ENCODE results near the gene TBX3. TPM values are rescaled to one million over a fixed set of nuclear protein-coding genes. Genes with fewer than 3 reads are reported as not detected.

Gene TBX3
- polyA plus RNA-seq, 2 of the 4 experiments (the other 2 are of a cell fraction) = 22.8 to 28.0 TPM

GRCh38 chr12:114678028-114678427 lies 5.9 kb downstream of the TBX3 start:
- no peak overlapping the region for H3K27ac ChIP-seq
- CTCF ChIA-PET = no interaction called here
- FAIRE-seq (no peak), ATAC-seq (no peak), DNase-seq (ENCODE audit: low read depth in 1 of 2, low spot score in 1 of 2) (no peak)
- WGBS (ENCODE audit: missing lambda C conversion rate) = 90% methylated on average over 2 of the region's 2 CpGs
- POLR2A ChIA-PET = no interaction called here
- TF ChIP-seq ZC3H11A (IDR thresholded peaks at IDR 0.05) (no peak), POLR2AphosphoS2 (conservative IDR thresholded peaks at IDR 0.05; ENCODE audit: low read length) (no peak), TP53 (CRISPR knock-in tag; IDR thresholded peaks at IDR 0.05) (no peak), SMC3 (IDR thresholded peaks at IDR 0.05) (no peak), HOXA7 (CRISPR knock-in tag; IDR thresholded peaks at IDR 0.05) (no peak), MAFK (IDR thresholded peaks at IDR 0.05; ENCODE audit: partially characterized antibody) (no peak), SREBF2 (IDR thresholded peaks at IDR 0.05) (no peak), REST (IDR thresholded peaks at IDR 0.05) (no peak), POLR2A (IDR thresholded peaks at IDR 0.05; ENCODE audit: low read length) (no peak), CHD4 (IDR thresholded peaks at IDR 0.05; ENCODE audit: borderline replicate concordance) (no peak), CEBPB (IDR thresholded peaks at IDR 0.05) (no peak), ATOH8 (CRISPR knock-in tag; IDR thresholded peaks at IDR 0.05; ENCODE audit: low read depth) (no peak), FOSB (CRISPR knock-in tag; IDR thresholded peaks at IDR 0.05) (no peak), JUN (IDR thresholded peaks at IDR 0.05) (no peak), NR3C1 (IDR thresholded peaks at IDR 0.05) (no peak), MYC (IDR thresholded peaks at IDR 0.05; ENCODE audit: borderline replicate concordance, low read length) (no peak), EP300 (IDR thresholded peaks at IDR 0.05) (no peak), BHLHE40 (IDR thresholded peaks at IDR 0.05; ENCODE audit: low read depth, low read length) (no peak)
- no peaks in the 10 kb centered on the region for H3K9me3 ChIP-seq
- H3K4me1 ChIP-seq = peaks cover 13% of the 10 kb centered on the region; the same call in 2 of the 3 replicates
- no peak overlapping the region for H3K4me2 ChIP-seq
- H3K4me3 ChIP-seq = no peak overlapping the region

GRCh38 chr12:114676142-114676741 lies 7.7 kb downstream of the TBX3 start:
- Histone ChIP-seq H3K4me1 (peaks cover 5% of the 10 kb centered on the region; the same call in 2 of the 3 replicates), H3K4me2 (no peak overlapping the region), H3K27ac (no peak overlapping the region), H3K9me3 (no peaks in the 10 kb centered on the region), H3K4me3 (no peak overlapping the region)
- ChIA-PET CTCF (interaction anchor here (0.6 to 2.0 kb wide), 9 partner anchors 8 to 1241 kb away, joined by 3 to 10 read pairs (median 4); partner anchors contain the start of gene TBX3), POLR2A (interaction anchor here (1.9 kb wide), 1 partner anchor 8 kb away, joined by 11 read pairs; the partner anchor contains the start of gene TBX3)
- 89% methylated on average over 6 of the region's 6 CpGs for WGBS (ENCODE audit: missing lambda C conversion rate)
- no peak for TF ChIP-seq ZNF302 (CRISPR knock-in tag; IDR thresholded peaks at IDR 0.05)
- TF ChIP-seq FOXS1 (CRISPR knock-in tag; IDR thresholded peaks at IDR 0.05) = no peak
- no peak for TF ChIP-seq ZC3H11A (IDR thresholded peaks at IDR 0.05)
- TF ChIP-seq TFCP2L1 (CRISPR knock-in tag; IDR thresholded peaks at IDR 0.05) = no peak
- TF ChIP-seq ZSCAN20 (CRISPR knock-in tag; IDR thresholded peaks at IDR 0.05) = no peak
- no peak for TF ChIP-seq MAFK (IDR thresholded peaks at IDR 0.05; ENCODE audit: partially characterized antibody)
- ATAC-seq (no peak), DNase-seq (ENCODE audit: low read depth in 1 of 2, low spot score in 1 of 2) (no peak), FAIRE-seq (no peak)

Data from A549 (cell line).